ENCODE measurements around the gene LBH. TPM values are rescaled to one million over a fixed set of nuclear protein-coding genes. Genes with fewer than 3 reads are reported as not detected.

LBH gene
- total and polyA plus RNA-seq, 2 experiments from 2014 or later = 54.1 to 75.9 TPM

- no peaks in the 10 kb centered on the region for H4K20me1 ChIP-seq (ENCODE audit: insufficient read depth, poor library complexity, severe bottlenecking)
- DNase-seq (ENCODE audit: low spot score) = no peak
- WGBS (ENCODE audit: low lambda C conversion rate, missing lambda C conversion rate) = 95% methylated on average over 5 of the region's 5 CpGs
- H3K79me2 ChIP-seq = no peaks in the 10 kb centered on the region
- no peak overlapping the region for H3K4me2 ChIP-seq
- no peaks in the 10 kb centered on the region for H3K9me3 ChIP-seq (ENCODE audit: low read depth)
- H3K4me3 ChIP-seq = no peak overlapping the region
- H3K4me1 ChIP-seq (ENCODE audit: insufficient read depth) = peaks cover 6% of the 10 kb centered on the region
- TF ChIP-seq CTCF (IDR thresholded peaks at IDR 0.05; ENCODE audit: poor library complexity) (no peak), EZH2 (IDR thresholded peaks at IDR 0.05; ENCODE audit: borderline replicate concordance) (no peak), EZH2phosphoT487 (IDR thresholded peaks at IDR 0.05; ENCODE audit: low read depth, severe bottlenecking, unreplicated experiment) (no peak)
- H2AFZ ChIP-seq = no peak overlapping the region
- H3K9me2 ChIP-seq (replicated peaks; ENCODE audit: insufficient read depth) = no peaks in the 10 kb centered on the region
- no peaks in the 10 kb centered on the region for H3K36me3 ChIP-seq (replicated peaks; ENCODE audit: insufficient read depth, low read depth)
- H3K27me3 ChIP-seq = no peaks in the 10 kb centered on the region
- H3K27ac ChIP-seq = no peak overlapping the region
These were observed 8.5 kb upstream of the LBH start for GRCh38 chr2:30222636-30223360.

DNA sequence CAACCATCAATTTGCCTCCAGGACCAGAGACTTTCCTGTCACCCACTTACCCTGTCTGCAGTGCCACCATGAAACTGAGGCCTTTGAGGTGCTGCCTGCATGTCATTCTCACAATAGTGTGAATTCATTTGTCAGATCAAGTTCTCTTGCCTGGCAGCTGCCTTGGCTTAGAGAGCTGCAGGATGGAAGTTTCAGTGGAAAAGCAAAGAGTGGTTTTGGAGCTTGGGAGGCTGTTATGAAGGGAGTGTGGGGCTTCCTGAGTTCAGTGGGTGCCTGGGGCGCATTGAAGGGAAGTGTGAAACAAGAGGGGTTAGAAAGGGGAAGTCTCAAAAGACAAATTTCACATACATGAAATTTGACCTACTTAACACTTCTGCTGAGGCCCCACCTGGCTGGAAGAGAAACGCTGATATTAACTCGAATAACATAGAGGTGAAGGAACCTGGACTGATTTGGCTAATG is 7.9 kb upstream of the LBH start:
- H3K4me3 ChIP-seq = no peak overlapping the region
- H4K20me1 ChIP-seq (ENCODE audit: insufficient read depth, poor library complexity, severe bottlenecking) = no peaks in the 10 kb centered on the region
- no peaks in the 10 kb centered on the region for H3K36me3 ChIP-seq (replicated peaks; ENCODE audit: insufficient read depth, low read depth)
- no peaks in the 10 kb centered on the region for H3K9me2 ChIP-seq (replicated peaks; ENCODE audit: insufficient read depth)
- H3K27me3 ChIP-seq = no peaks in the 10 kb centered on the region
- H3K27ac ChIP-seq = no peak overlapping the region
- peaks cover 6% of the 10 kb centered on the region for H3K4me1 ChIP-seq (ENCODE audit: insufficient read depth)
- H2AFZ ChIP-seq = no peak overlapping the region
- WGBS (ENCODE audit: low lambda C conversion rate, missing lambda C conversion rate) = 77% methylated on average over 3 of the region's 3 CpGs
- TF ChIP-seq CTCF (IDR thresholded peaks at IDR 0.05; ENCODE audit: poor library complexity) (no peak), EZH2 (IDR thresholded peaks at IDR 0.05; ENCODE audit: borderline replicate concordance) (no peak), EZH2phosphoT487 (IDR thresholded peaks at IDR 0.05; ENCODE audit: low read depth, severe bottlenecking, unreplicated experiment) (no peak)
- no peaks in the 10 kb centered on the region for H3K79me2 ChIP-seq
- no peak for DNase-seq (ENCODE audit: low spot score)
- no peak overlapping the region for H3K4me2 ChIP-seq
- no peaks in the 10 kb centered on the region for H3K9me3 ChIP-seq (ENCODE audit: low read depth)

- H3K79me2 ChIP-seq = no peaks in the 10 kb centered on the region
- peaks cover 6% of the 10 kb centered on the region for H3K4me1 ChIP-seq (ENCODE audit: insufficient read depth)
- no peaks in the 10 kb centered on the region for H3K27me3 ChIP-seq
- no peak for DNase-seq (ENCODE audit: low spot score)
- H3K9me2 ChIP-seq (replicated peaks; ENCODE audit: insufficient read depth) = no peaks in the 10 kb centered on the region
- H3K36me3 ChIP-seq (replicated peaks; ENCODE audit: insufficient read depth, low read depth) = no peaks in the 10 kb centered on the region
- TF ChIP-seq EZH2 (IDR thresholded peaks at IDR 0.05; ENCODE audit: borderline replicate concordance) (no peak), CTCF (IDR thresholded peaks at IDR 0.05; ENCODE audit: poor library complexity) (no peak), EZH2phosphoT487 (IDR thresholded peaks at IDR 0.05; ENCODE audit: low read depth, severe bottlenecking, unreplicated experiment) (no peak)
- H3K9me3 ChIP-seq (ENCODE audit: low read depth) = no peaks in the 10 kb centered on the region
- no peak overlapping the region for H2AFZ ChIP-seq
- no peak overlapping the region for H3K4me3 ChIP-seq
- H4K20me1 ChIP-seq (ENCODE audit: insufficient read depth, poor library complexity, severe bottlenecking) = no peaks in the 10 kb centered on the region
- H3K27ac ChIP-seq = no peak overlapping the region
- H3K4me2 ChIP-seq = no peak overlapping the region
These were observed 7.2 kb upstream of the LBH start for GRCh38 chr2:30224151-30224550.
